GM19452 (cell line): ENCODE data around the gene RIPOR2.
A peak's percentile ranks its signal among the peaks of the same experiment; 100 is the strongest.

Experiments
- ATAC-seq: cut with Tn5 transposase; IDR thresholded peaks from one replicate; pipeline ENCODE4 v1.9.1; 2021; ENCODE audit not compliant: unreplicated experiment

Gene RIPOR2

GRCh38 chr6:24935366-24936152 lies at the start of gene RIPOR2:
Gene RIPOR2 (minus strand): TSS chr6:24935960. CDS start chr6:24935898, 62 bp downstream.
- peak; percentile 38 for ATAC-seq

- no peak for ATAC-seq
These were observed 49.6 kb upstream of the RIPOR2 start for GRCh38 chr6:24985323-24985722.

- no peak for ATAC-seq
These were observed 46.5 kb upstream of the RIPOR2 start for GRCh38 chr6:24982231-24982630.

- ATAC-seq: no peak
These were observed 45.6 kb upstream of the RIPOR2 start for GRCh38 chr6:24981386-24981760.

GRCh38 chr6:24980507-24981385 lies 45.0 kb upstream of the RIPOR2 start:
- ATAC-seq: no peak

GRCh38 chr6:24979176-24979575 lies 43.4 kb upstream of the RIPOR2 start:
- no peak for ATAC-seq

GRCh38 chr6:24974182-24975171 lies 38.7 kb upstream of the RIPOR2 start:
- ATAC-seq: peak; percentile 84

- no peak for ATAC-seq
These were observed 36.7 kb upstream of the RIPOR2 start for GRCh38 chr6:24972311-24972958.

- ATAC-seq: no peak
These were observed 35.3 kb upstream of the RIPOR2 start for GRCh38 chr6:24971067-24971466.

- no peak for ATAC-seq
These were observed 33.6 kb upstream of the RIPOR2 start for GRCh38 chr6:24969343-24969860.

GRCh38 chr6:24968783-24969182 lies 33.0 kb upstream of the RIPOR2 start:
- no peak for ATAC-seq

- ATAC-seq: no peak
These were observed 31.5 kb upstream of the RIPOR2 start for GRCh38 chr6:24967211-24967610.

- no peak for ATAC-seq
These were observed 30.6 kb upstream of the RIPOR2 start for GRCh38 chr6:24966381-24966780.

- ATAC-seq: no peak
These were observed 28.3 kb upstream of the RIPOR2 start for GRCh38 chr6:24963887-24964570.

GRCh38 chr6:24963339-24963738 lies 27.6 kb upstream of the RIPOR2 start:
- ATAC-seq: no peak

GRCh38 chr6:24961852-24962251 lies 26.1 kb upstream of the RIPOR2 start:
- ATAC-seq: no peak

GRCh38 chr6:24960991-24961475 lies 25.3 kb upstream of the RIPOR2 start:
- no peak for ATAC-seq

- ATAC-seq: no peak
These were observed 23.6 kb upstream of the RIPOR2 start for GRCh38 chr6:24959319-24959718.

- no peak for ATAC-seq
These were observed 21.4 kb upstream of the RIPOR2 start for GRCh38 chr6:24957199-24957598.
